Activated T-helper 2 cell treated with anti-CD3 and anti-CD28 coated beads, Interferon-gamma antibody, Interleukin-2, Interleukin-4, amounts not matched to agents 10 μg/mL and 5 μg/mL and 100 μg/mL, durations not matched to agents 14 hours and 24 hours and 36 hours (primary cell): ENCODE measurements around the gene SLC20A1. TPM values are rescaled to one million over a fixed set of nuclear protein-coding genes. Genes with fewer than 3 reads are reported as not detected.

Source experiments
- DNase-seq: peaks from one replicate; pipeline ENCODE4 v3.0.0; 2021; ENCODE audit warnings: low spot score
- H3K27ac Mint-ChIP-seq: one replicate; pipeline ENCODE4 v1.8.0; 2021; ENCODE audit warnings: mixed read lengths
- H3K27me3 Mint-ChIP-seq: one replicate; pipeline ENCODE4 v1.8.0; 2021; ENCODE audit warnings: low read depth, mixed read lengths
- H3K36me3 Mint-ChIP-seq: one replicate; pipeline ENCODE4 v1.8.0; 2021; ENCODE audit warnings: low read depth, mixed read lengths
- H3K4me1 Mint-ChIP-seq: one replicate; pipeline ENCODE4 v1.8.0; 2021; ENCODE audit warnings: low read depth, mixed read lengths
- H3K4me3 Mint-ChIP-seq: one replicate; pipeline ENCODE4 v1.8.0; 2021; ENCODE audit warnings: low read depth, mild to moderate bottlenecking, moderate library complexity, mixed read lengths
- H3K9me3 Mint-ChIP-seq: one replicate; pipeline ENCODE4 v1.8.0; 2021; ENCODE audit warnings: mixed read lengths
- intact Hi-C: fragments of 100-400 bp; cut with micrococcal nuclease; formaldehyde crosslinking; loops from one replicate; pipeline ENCODE4 v1.15.1; 2023
- total RNA-seq: library from RNA; stranded (reverse); gene quantifications from 2 replicates; pipeline ENCODE4 v1.2.3, GENCODE V29; 2022

SLC20A1 gene
- total RNA-seq, 1 donor from 2014 or later, result 128 TPM

DNA sequence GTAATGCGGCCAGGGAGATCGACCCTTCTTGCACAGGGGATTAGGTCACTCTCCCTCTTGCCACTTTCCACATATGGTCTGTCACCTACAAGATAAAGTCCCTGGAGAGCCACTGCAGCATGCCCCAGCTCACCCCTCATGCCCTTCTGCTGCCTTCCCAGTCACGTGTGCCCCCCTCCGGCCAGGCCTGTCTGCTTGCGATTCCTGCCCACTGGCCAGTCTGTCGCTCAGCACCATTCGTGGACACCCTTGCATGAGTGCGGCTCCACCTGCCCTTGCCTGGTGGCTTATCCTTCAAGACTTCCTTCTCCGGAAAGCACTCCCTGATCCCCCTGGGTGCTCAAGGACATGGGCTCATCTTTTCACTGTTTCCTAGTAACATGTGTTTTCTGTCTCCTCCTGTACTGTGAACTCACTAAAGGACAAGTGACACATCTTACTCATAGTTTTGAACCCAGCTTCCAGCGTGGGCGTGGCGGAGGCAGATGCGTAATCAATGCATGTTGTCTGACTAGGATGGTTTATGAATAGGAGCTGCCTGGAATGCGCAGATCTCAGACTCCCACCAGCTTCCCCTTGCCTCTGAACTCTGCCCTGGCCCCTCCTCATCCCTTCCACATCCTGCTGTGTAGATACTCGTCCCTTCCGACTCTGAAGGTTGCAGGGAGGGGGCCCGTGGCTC, 67.3 kb downstream of the SLC20A1 start:
- Mint-ChIP-seq H3K27ac (peak overlapping the region; percentile 61), H3K36me3 (peaks cover 3% of the 10 kb centered on the region), H3K4me3 (no peak overlapping the region), H3K9me3 (peaks cover 3% of the 10 kb centered on the region), H3K4me1 (peaks cover 42% of the 10 kb centered on the region), H3K27me3 (peaks cover 1% of the 10 kb centered on the region)
- no peak for DNase-seq
- intact Hi-C loops, result loop anchor here (1.0 kb wide), 2 partner anchors 21 to 82 kb away; no protein-coding TSS in a partner anchor

Other genes starting within 250 kb of the SLC20A1 start
- gene RGPD8, start 212.3 kb upstream of the SLC20A1 start, total RNA-seq, result 15.5 and 16.1 TPM in 2 replicates
- gene TTL, start 163.8 kb upstream of the SLC20A1 start, total RNA-seq, result 48.2 and 50.1 TPM in 2 replicates
- 58.0 and 68.2 TPM in 2 replicates for gene POLR1B, start 103.5 kb upstream of the SLC20A1 start, total RNA-seq
- 36.7 and 39.6 TPM in 2 replicates for gene CHCHD5, start 61.3 kb upstream of the SLC20A1 start, total RNA-seq
- not detected in 2 replicates for gene NT5DC4, start 75.1 kb downstream of the SLC20A1 start, total RNA-seq
- 24.4 and 27.2 TPM in 2 replicates for gene CKAP2L, start 118.7 kb downstream of the SLC20A1 start, total RNA-seq
- 6.8 and 7.0 TPM in 2 replicates for gene IL1A, start 138.6 kb downstream of the SLC20A1 start, total RNA-seq
- not detected in 2 replicates for gene IL1B, start 190.8 kb downstream of the SLC20A1 start, total RNA-seq